Measurements from ENCODE around the gene CTNNBL1. TPM values are rescaled to one million over a fixed set of nuclear protein-coding genes. Genes with fewer than 3 reads are reported as not detected.

The CTNNBL1 gene
- total and polyA plus RNA-seq, 2 donors (not counting 1 experiment from before 2014, with no cell fraction given), result 31.3 to 39.0 TPM

DNA sequence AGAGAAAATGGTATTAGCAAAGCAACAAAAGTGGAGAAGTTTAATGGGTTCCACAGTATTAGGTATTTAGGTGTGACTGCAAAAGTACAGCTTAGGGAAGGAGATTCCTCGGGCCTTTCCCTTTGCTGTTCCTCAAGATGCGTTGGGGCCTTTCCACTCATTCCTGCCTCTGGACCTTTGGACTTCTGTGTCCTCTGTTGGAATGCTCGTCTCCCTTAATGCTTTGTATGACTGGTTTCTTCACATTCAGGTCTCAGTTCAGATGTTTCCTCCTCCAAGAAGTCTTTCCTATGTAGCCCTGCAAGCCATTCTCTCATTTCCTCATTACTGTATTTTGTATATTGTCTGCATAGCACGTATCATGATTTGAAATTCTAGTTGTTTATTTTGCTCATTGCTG lies 39.6 kb downstream of the CTNNBL1 start:
- DNase-seq (ENCODE audit: low read depth in 2 of 2), result no peak
- Histone ChIP-seq H3K9me3 (ENCODE audit: control insufficient read depth, insufficient read depth, low read depth, low read length) (no peaks in the 10 kb centered on the region), H3K27ac (ENCODE audit: insufficient read depth, low read length) (no peak overlapping the region), H3K4me2 (ENCODE audit: extremely low read depth, insufficient read depth, low read length) (no peak overlapping the region), H3K4me1 (ENCODE audit: control insufficient read depth, extremely low read depth, insufficient read depth, low read length) (no peaks in the 10 kb centered on the region), H3K4me3 (replicated peaks in 1 of 4; ENCODE audit: control extremely low read depth in 1 of 4, insufficient read depth in 1 of 4, low read depth in 3 of 4, low read length in 4 of 4) (no peak overlapping the region), H4K20me1 (ENCODE audit: control insufficient read depth, extremely low read depth, insufficient read depth, low read length) (no peaks in the 10 kb centered on the region), H2AFZ (ENCODE audit: low read length) (no peak overlapping the region), H3K9ac (ENCODE audit: insufficient read depth, low read length) (no peak overlapping the region), H3K36me3 (ENCODE audit: control insufficient read depth, insufficient read depth, low read length) (peaks cover 3% of the 10 kb centered on the region), H3K79me2 (ENCODE audit: control insufficient read depth, insufficient read depth, low read length) (no peaks in the 10 kb centered on the region), H3K27me3 (ENCODE audit: control insufficient read depth, insufficient read depth, low read length) (no peaks in the 10 kb centered on the region)
- no peak for TF ChIP-seq EZH2 (IDR thresholded peaks at IDR 0.05; ENCODE audit: low read length, missing control alignments)
- TF ChIP-seq, protein P1, sequence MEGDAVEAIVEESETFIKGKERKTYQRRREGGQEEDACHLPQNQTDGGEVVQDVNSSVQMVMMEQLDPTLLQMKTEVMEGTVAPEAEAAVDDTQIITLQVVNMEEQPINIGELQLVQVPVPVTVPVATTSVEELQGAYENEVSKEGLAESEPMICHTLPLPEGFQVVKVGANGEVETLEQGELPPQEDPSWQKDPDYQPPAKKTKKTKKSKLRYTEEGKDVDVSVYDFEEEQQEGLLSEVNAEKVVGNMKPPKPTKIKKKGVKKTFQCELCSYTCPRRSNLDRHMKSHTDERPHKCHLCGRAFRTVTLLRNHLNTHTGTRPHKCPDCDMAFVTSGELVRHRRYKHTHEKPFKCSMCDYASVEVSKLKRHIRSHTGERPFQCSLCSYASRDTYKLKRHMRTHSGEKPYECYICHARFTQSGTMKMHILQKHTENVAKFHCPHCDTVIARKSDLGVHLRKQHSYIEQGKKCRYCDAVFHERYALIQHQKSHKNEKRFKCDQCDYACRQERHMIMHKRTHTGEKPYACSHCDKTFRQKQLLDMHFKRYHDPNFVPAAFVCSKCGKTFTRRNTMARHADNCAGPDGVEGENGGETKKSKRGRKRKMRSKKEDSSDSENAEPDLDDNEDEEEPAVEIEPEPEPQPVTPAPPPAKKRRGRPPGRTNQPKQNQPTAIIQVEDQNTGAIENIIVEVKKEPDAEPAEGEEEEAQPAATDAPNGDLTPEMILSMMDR (conservative IDR thresholded peaks at IDR 0.05 in 1 of 2, IDR thresholded peaks at IDR 0.05 in 1 of 2; ENCODE audit: low read depth in 1 of 2, low read length in 2 of 2), result no peak

DNA sequence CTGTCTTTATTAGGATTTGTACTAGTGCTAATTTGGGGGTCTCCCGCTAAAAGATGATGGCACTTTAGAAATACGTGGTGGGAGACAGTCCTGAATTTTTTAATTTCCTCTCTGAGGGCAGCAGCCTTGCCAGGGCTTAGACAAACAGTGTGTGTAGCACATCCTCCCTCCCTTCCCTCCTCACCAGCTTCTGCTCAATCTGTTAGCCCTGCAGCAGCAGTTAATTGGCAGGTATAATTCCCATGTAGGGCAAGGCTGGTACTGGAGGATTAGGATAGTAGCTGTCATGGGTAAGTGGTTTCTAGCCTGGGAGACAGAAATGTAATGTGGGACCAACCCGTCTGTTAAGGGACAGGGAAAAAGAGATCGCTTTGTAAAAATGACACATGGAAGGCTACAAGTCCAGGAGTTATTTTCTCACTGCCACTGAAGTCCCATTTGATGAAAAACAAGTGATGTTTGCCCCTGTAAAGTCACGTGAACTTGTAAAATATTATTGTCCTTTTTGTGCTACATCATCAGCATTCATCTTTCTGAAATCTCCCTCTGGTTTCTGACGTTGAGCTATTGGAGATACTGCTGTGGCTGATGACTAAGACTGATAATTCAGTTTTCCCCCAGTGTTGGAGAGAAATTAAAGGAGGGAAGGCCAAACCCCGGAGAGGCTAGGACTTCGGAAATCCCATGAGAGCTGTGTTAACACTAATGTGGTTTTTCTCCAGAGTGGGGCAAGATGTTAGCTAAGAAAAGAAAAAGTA lies 40.6 kb downstream of the CTNNBL1 start:
- TF ChIP-seq EZH2 (IDR thresholded peaks at IDR 0.05; ENCODE audit: low read length, missing control alignments), result no peak
- H4K20me1 ChIP-seq (ENCODE audit: control insufficient read depth, extremely low read depth, insufficient read depth, low read length), result no peaks in the 10 kb centered on the region
- DNase-seq (ENCODE audit: low read depth in 2 of 2), result peak; percentile 48 to 75
- no peak overlapping the region for H3K4me2 ChIP-seq (ENCODE audit: extremely low read depth, insufficient read depth, low read length)
- no peak overlapping the region for H3K4me3 ChIP-seq (replicated peaks in 1 of 4; ENCODE audit: control extremely low read depth in 1 of 4, insufficient read depth in 1 of 4, low read depth in 3 of 4, low read length in 4 of 4)
- no peak overlapping the region for H3K9ac ChIP-seq (ENCODE audit: insufficient read depth, low read length)
- no peaks in the 10 kb centered on the region for H3K9me3 ChIP-seq (ENCODE audit: control insufficient read depth, insufficient read depth, low read depth, low read length)
- no peaks in the 10 kb centered on the region for H3K27me3 ChIP-seq (ENCODE audit: control insufficient read depth, insufficient read depth, low read length)
- peaks cover 3% of the 10 kb centered on the region for H3K36me3 ChIP-seq (ENCODE audit: control insufficient read depth, insufficient read depth, low read length)
- no peak overlapping the region for H3K27ac ChIP-seq (ENCODE audit: insufficient read depth, low read length)
- H3K4me1 ChIP-seq (ENCODE audit: control insufficient read depth, extremely low read depth, insufficient read depth, low read length), result no peaks in the 10 kb centered on the region
- no peak overlapping the region for H2AFZ ChIP-seq (ENCODE audit: low read length)
- H3K79me2 ChIP-seq (ENCODE audit: control insufficient read depth, insufficient read depth, low read length), result no peaks in the 10 kb centered on the region

DNA sequence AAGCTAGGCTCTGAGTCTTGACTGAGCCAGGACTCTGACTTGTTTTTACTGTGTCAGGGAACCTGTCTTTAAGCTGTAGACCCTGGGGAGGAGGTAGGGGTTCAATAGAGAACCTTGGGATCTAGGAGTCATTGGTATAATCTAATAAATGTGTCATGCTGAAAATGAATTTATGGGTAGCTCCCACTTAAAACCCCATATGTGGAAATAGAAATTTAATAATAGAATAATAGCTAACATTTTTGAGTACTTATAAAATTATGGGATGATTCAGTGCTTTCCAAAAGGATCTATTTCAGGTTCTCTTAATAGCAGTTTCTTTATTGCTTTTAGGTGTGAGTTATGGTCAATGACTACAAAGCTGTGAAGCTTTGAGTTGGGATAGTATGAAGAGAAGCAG lies 41.7 kb downstream of the CTNNBL1 start:
- no peak for DNase-seq (ENCODE audit: low read depth in 2 of 2)
- Histone ChIP-seq H3K79me2 (ENCODE audit: control insufficient read depth, insufficient read depth, low read length) (no peaks in the 10 kb centered on the region), H3K4me3 (replicated peaks in 1 of 4; ENCODE audit: control extremely low read depth in 1 of 4, insufficient read depth in 1 of 4, low read depth in 3 of 4, low read length in 4 of 4) (no peak overlapping the region), H3K36me3 (ENCODE audit: control insufficient read depth, insufficient read depth, low read length) (peaks cover 3% of the 10 kb centered on the region), H3K4me2 (ENCODE audit: extremely low read depth, insufficient read depth, low read length) (no peak overlapping the region), H2AFZ (ENCODE audit: low read length) (no peak overlapping the region), H3K9me3 (ENCODE audit: control insufficient read depth, insufficient read depth, low read depth, low read length) (no peaks in the 10 kb centered on the region), H3K9ac (ENCODE audit: insufficient read depth, low read length) (no peak overlapping the region), H3K27ac (ENCODE audit: insufficient read depth, low read length) (no peak overlapping the region), H3K27me3 (ENCODE audit: control insufficient read depth, insufficient read depth, low read length) (no peaks in the 10 kb centered on the region), H3K4me1 (ENCODE audit: control insufficient read depth, extremely low read depth, insufficient read depth, low read length) (no peaks in the 10 kb centered on the region), H4K20me1 (ENCODE audit: control insufficient read depth, extremely low read depth, insufficient read depth, low read length) (no peaks in the 10 kb centered on the region)
- TF ChIP-seq EZH2 (IDR thresholded peaks at IDR 0.05; ENCODE audit: low read length, missing control alignments), result no peak
- TF ChIP-seq, protein P1 (conservative IDR thresholded peaks at IDR 0.05 in 1 of 2, IDR thresholded peaks at IDR 0.05 in 1 of 2; ENCODE audit: low read depth in 1 of 2, low read length in 2 of 2), result no peak
